Uterus (tissue), 2 donors: ENCODE results near the gene FRG2C.
"Not testable (repeated sequence)": the region's sequence is repeated elsewhere in the genome, so short reads cannot be mapped to it uniquely, and the experiment has no call there.

ENCODE experiments used
- CTCF ChIP-seq, 4 experiments: fragments of 200-600 bp in 2 of 4; fragments of 450-650 bp in 2 of 4; sonication (generic) in 2 of 4; IDR thresholded peaks; one replicate each; pipeline ENCODE4 v1.5.1; 2016 to 2019; ENCODE audit warnings: antibody characterized with exemption in 4 of 4, mild to moderate bottlenecking in 2 of 4, moderate library complexity in 1 of 4
- POLR2A ChIP-seq, 2 donors: fragments of 450-650 bp; IDR thresholded peaks; one replicate each; pipeline ENCODE4 v1.6.1; 2016; ENCODE audit warnings: antibody characterized with exemption in 2 of 2, mild to moderate bottlenecking in 1 of 2, moderate library complexity in 1 of 2

- not testable (repeated sequence) for TF ChIP-seq CTCF, POLR2A (IDR thresholded peaks at IDR 0.05)
These were observed 44.6 kb upstream of the FRG2C start for GRCh38 chr3:75619481-75620031.
